GM21619 (cell line): ENCODE results near the gene ZNF419.

ENCODE experiments used
- ATAC-seq: cut with Tn5 transposase; IDR thresholded peaks from one replicate; pipeline ENCODE4 v1.9.1; 2021; ENCODE audit not compliant: unreplicated experiment

Gene ZNF419

DNA sequence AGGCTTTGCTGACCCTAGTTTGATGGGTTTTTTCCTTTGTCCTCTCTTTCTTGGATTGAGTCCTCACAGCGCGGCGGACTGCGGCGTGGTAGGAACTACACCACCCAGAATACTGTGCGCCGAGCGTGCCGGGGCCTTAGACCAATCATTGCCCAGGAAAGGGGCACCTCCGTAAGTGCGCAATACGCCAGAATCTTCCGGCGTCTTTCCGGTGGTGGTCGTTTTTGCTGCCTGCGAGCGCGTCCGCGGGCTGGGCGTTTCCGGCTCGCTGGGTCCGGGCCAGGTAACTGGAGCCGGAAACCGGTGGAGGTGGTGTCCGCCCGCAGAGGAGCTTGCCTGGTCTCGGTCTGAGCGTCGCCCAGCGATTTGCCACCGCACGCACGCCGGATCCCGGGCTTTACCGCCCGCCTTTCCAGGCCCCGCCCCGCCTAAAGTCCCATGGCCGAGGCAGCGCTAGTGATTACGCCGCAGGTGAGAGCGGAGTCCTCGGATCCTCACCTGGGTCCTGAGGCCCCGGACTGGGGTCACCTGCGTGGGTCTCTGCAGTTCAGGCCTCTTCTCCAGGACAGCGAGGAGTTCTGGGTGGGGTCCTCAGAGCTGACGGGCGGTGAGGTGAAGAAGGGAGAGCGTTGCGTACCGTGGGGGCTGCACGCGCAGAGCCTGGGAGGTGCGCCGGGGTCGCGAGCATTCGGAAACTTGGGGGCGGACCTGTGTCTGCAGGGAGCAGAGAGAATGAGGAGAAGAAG lies 39.8 kb downstream of the ZNF419 start, which contains the start of gene ZNF549:
ZNF549 (plus strand) TSS at position 221 of the 746 bp plus-strand sequence; CDS start at position 439, 218 bp downstream.
- peak; percentile 99 for ATAC-seq

GRCh38 chr19:57537953-57538547 lies 50.5 kb downstream of the ZNF419 start:
- ATAC-seq: no peak
